ENCODE results near the gene CACNA1E. TPM values are rescaled to one million over a fixed set of nuclear protein-coding genes. Genes with fewer than 3 reads are reported as not detected.

Gene CACNA1E
- total RNA-seq, 1 donor = not detected

GRCh38 chr1:181490740-181491712 is 7.7 kb downstream of the CACNA1E start:
- peak; percentile 39 for DNase-seq (ENCODE audit: low read depth)
- TF ChIP-seq CTCF (IDR thresholded peaks at IDR 0.05; ENCODE audit: insufficient read depth, low read length) = no peak
- no peak overlapping the region for H3K4me3 ChIP-seq (ENCODE audit: low read depth, low read length)

DNA sequence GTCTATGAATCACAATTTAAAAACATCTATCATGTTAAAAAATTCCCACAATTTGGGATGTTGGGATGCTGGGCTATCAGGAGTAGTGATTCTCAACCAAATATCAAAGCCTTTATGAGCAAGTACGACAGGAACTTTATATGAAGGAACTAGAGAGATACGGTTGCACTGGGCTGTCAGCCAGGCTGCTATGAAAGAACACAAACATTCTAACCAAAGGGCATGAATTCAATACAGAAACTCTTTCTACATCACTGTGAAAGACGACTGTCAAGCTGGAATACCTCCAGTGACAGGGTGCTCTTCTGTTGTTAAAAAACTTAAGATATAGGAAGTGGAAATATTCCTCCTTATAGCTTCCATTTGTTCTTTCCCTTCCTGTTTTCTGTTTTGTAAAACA is 9.8 kb downstream of the CACNA1E start:
- H3K4me3 ChIP-seq (ENCODE audit: low read depth, low read length) = no peak overlapping the region
- no peak for DNase-seq (ENCODE audit: low read depth)
- TF ChIP-seq CTCF (IDR thresholded peaks at IDR 0.05; ENCODE audit: insufficient read depth, low read length) = no peak

DNA sequence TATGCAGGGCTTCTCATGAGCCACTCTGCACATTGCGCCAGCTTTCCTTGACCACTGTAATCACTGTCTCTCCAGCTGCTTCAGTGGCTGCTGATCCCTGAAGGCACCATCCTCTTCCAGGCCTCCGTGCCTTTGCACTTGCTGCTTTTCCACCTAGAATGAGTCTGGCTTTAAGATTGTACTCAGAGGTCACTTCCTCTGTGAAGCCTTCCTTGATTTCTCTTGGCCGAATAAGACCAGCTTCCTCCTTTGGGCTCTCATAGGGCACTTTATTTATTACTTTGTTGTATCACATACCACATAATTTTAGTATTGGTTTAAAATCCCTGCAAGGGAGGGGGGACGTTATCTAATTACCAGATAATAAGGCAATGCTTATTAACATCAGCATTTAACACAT is 10.6 kb downstream of the CACNA1E start:
- TF ChIP-seq CTCF (IDR thresholded peaks at IDR 0.05; ENCODE audit: insufficient read depth, low read length) = no peak
- no peak for DNase-seq (ENCODE audit: low read depth)
- H3K4me3 ChIP-seq (ENCODE audit: low read depth, low read length) = no peak overlapping the region

GRCh38 chr1:181496759-181497158 is 13.4 kb downstream of the CACNA1E start:
- no peak overlapping the region for H3K4me3 ChIP-seq (ENCODE audit: low read depth, low read length)
- TF ChIP-seq CTCF (IDR thresholded peaks at IDR 0.05; ENCODE audit: insufficient read depth, low read length) = no peak
- DNase-seq (ENCODE audit: low read depth) = no peak

DNA sequence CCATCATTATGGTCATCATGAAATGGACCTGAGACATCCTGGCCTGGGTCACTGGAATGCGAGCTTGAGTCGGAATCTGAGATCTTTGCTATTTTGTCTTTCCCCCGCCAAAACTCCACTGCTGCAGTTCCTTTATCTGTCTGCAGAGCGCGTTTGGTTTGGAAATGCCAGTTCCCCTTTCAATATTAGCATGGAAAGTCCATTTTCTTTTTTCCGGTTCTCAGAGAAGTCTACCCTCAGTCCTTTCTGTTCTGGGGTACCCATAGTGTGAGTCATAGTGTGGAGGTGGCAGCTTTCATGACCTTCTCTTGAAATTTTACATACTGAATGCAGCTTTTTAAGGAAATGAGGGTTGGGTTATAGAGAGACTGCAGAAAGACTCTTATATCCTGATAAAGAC is 14.6 kb downstream of the CACNA1E start:
- H3K4me3 ChIP-seq (ENCODE audit: low read depth, low read length) = no peak overlapping the region
- DNase-seq (ENCODE audit: low read depth) = no peak
- TF ChIP-seq CTCF (IDR thresholded peaks at IDR 0.05; ENCODE audit: insufficient read depth, low read length) = no peak

DNA sequence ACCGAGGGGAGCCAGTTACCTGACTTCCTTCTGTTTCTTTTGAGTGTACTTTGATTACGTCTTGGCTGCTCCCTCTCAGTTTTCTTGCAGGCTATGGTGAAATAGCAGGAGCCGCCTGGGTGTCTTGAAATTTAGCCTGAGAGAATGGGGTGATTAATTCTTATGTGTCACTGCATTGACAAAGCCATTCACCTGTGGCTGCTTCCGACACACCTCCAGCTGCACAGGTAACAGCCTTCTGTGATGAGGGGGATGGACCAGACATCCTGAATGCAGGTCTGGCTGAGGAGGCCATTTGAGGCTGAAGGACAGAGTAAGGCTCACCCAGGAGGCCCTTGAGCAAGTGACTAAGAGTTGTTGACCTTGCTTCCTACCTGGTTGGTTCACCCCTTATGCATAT is 16.5 kb downstream of the CACNA1E start:
- no peak for DNase-seq (ENCODE audit: low read depth)
- no peak overlapping the region for H3K4me3 ChIP-seq (ENCODE audit: low read depth, low read length)
- no peak for TF ChIP-seq CTCF (IDR thresholded peaks at IDR 0.05; ENCODE audit: insufficient read depth, low read length)

All from fibroblast of the aortic adventitia (primary cell).